BLaER1 treated with 17β-estradiol and CSF1 and Interleukin-3, amounts not matched to agents 10 nM and 100 nM (cell line): Measurements from ENCODE around the gene SDF2L1.
"Not testable (repeated sequence)": the region's sequence is repeated elsewhere in the genome, so short reads cannot be mapped to it uniquely, and the experiment has no call there.

ENCODE experiments used
- H3K27ac ChIP-seq, 11 experiments: shearing (Covaris generic); formaldehyde crosslinking; 2 replicates each; pipeline ENCODE4 v1.8.1; 2022
- H3K27me3 ChIP-seq, 11 experiments: shearing (Covaris generic); formaldehyde crosslinking; 2 replicates each; pipeline ENCODE4 v1.8.1; 2022
- H3K36me3 ChIP-seq, 11 experiments: shearing (Covaris generic); formaldehyde crosslinking; 2 replicates each; pipeline ENCODE4 v1.8.1; 2022
- H3K4me1 ChIP-seq, 10 experiments: shearing (Covaris generic); formaldehyde crosslinking; 2 replicates each; pipeline ENCODE4 v1.8.1; 2022
- H3K4me2 ChIP-seq, 11 experiments: shearing (Covaris generic); formaldehyde crosslinking; 2 replicates each; pipeline ENCODE4 v1.8.1; 2022
- H3K4me3 ChIP-seq, 10 experiments: shearing (Covaris generic); formaldehyde crosslinking; 2 replicates each; pipeline ENCODE4 v1.8.1; 2022
- H3K9ac ChIP-seq, 11 experiments: shearing (Covaris generic); formaldehyde crosslinking; 2 replicates each; pipeline ENCODE4 v1.8.1; 2022
- H3K9me3 ChIP-seq, 11 experiments: shearing (Covaris generic); formaldehyde crosslinking; replicated peaks in 1 of 11; 2 replicates each; pipeline ENCODE4 v1.8.1; 2022
- H4K20me1 ChIP-seq, 11 experiments: shearing (Covaris generic); formaldehyde crosslinking; 2 replicates each; pipeline ENCODE4 v1.8.1; 2022
- Cebpa-rat ChIP-seq, 11 experiments: shearing (Covaris generic); IDR thresholded peaks; 2 replicates each; pipeline ENCODE4 v1.8.1; 2022

The SDF2L1 gene

GRCh38 chr22:21673534-21674321 lies 31.6 kb downstream of the SDF2L1 start:
- Histone ChIP-seq H3K27me3 (no peaks in the 10 kb centered on the region), H3K9me3 (peaks cover 0 to 22% (median 12%) of the 10 kb centered on the region in 11 experiments; a peak in 17 of 22 replicates), H3K4me1 (peaks cover 12 to 30% (median 15%) of the 10 kb centered on the region in 10 experiments; a peak in 18 of 20 replicates), H4K20me1 (peaks cover 4 to 49% (median 35%) of the 10 kb centered on the region in 11 experiments; a peak in 18 of 22 replicates), H3K36me3 (peaks cover 72 to 97% (median 83%) of the 10 kb centered on the region in 11 experiments), H3K4me2 (no peak overlapping the region), H3K9ac (peak overlapping the region in 1 of 11 experiments; percentile 13; a peak in 1 of 22 replicates), H3K4me3 (no peak overlapping the region), H3K27ac (no peak overlapping the region; a peak in 1 of 22 replicates)
- no peak for TF ChIP-seq Cebpa-rat (IDR thresholded peaks at IDR 0.05)

GRCh38 chr22:21674638-21675245 lies 32.6 kb downstream of the SDF2L1 start:
- no peak for TF ChIP-seq Cebpa-rat (IDR thresholded peaks at IDR 0.05)
- Histone ChIP-seq H3K27ac (no peak overlapping the region), H3K4me1 (peaks cover 7 to 30% (median 13%) of the 10 kb centered on the region in 10 experiments; a peak in 17 of 20 replicates), H4K20me1 (peaks cover 4 to 47% (median 28%) of the 10 kb centered on the region in 11 experiments; a peak in 18 of 22 replicates), H3K9me3 (peaks cover 0 to 22% (median 12%) of the 10 kb centered on the region in 11 experiments; a peak in 17 of 22 replicates), H3K4me3 (no peak overlapping the region), H3K27me3 (no peaks in the 10 kb centered on the region), H3K36me3 (peaks cover 67 to 93% (median 75%) of the 10 kb centered on the region in 11 experiments), H3K4me2 (no peak overlapping the region), H3K9ac (no peak overlapping the region)

GRCh38 chr22:21677606-21678443 lies 35.7 kb downstream of the SDF2L1 start:
- Histone ChIP-seq H3K36me3 (peaks cover 58 to 91% (median 68%) of the 10 kb centered on the region in 11 experiments), H3K9me3 (peaks cover 0 to 22% (median 12%) of the 10 kb centered on the region in 11 experiments; a peak in 17 of 22 replicates), H3K4me1 (peaks cover 14 to 35% (median 27%) of the 10 kb centered on the region in 10 experiments), H3K27ac (no peak overlapping the region), H3K4me2 (no peak overlapping the region), H3K27me3 (no peaks in the 10 kb centered on the region), H3K9ac (no peak overlapping the region), H3K4me3 (no peak overlapping the region), H4K20me1 (peaks cover 0 to 53% (median 27%) of the 10 kb centered on the region in 11 experiments; a peak in 17 of 22 replicates)
- TF ChIP-seq Cebpa-rat (IDR thresholded peaks at IDR 0.05) = no peak

- Histone ChIP-seq H3K9me3 (peaks cover 0 to 22% (median 12%) of the 10 kb centered on the region in 11 experiments; a peak in 17 of 22 replicates), H3K36me3 (peaks cover 57 to 91% (median 68%) of the 10 kb centered on the region in 11 experiments), H4K20me1 (peaks cover 0 to 53% (median 22%) of the 10 kb centered on the region in 11 experiments; a peak in 16 of 22 replicates), H3K4me1 (peaks cover 14 to 34% (median 27%) of the 10 kb centered on the region in 10 experiments)
- not testable (repeated sequence) for H3K9ac ChIP-seq, H3K27ac ChIP-seq, H3K4me3 ChIP-seq, H3K4me2 ChIP-seq, H3K27me3 ChIP-seq
Measured at GRCh38 chr22:21678842-21679241, 36.7 kb downstream of the SDF2L1 start.

GRCh38 chr22:21679383-21679782 lies 37.3 kb downstream of the SDF2L1 start:
- no peak for TF ChIP-seq Cebpa-rat (IDR thresholded peaks at IDR 0.05)
- H3K4me2 ChIP-seq = no peak overlapping the region
- H3K36me3 ChIP-seq = peaks cover 56 to 91% (median 68%) of the 10 kb centered on the region in 11 experiments
- no peak overlapping the region for H3K27ac ChIP-seq
- no peaks in the 10 kb centered on the region for H3K27me3 ChIP-seq
- H3K9ac ChIP-seq = no peak overlapping the region
- H4K20me1 ChIP-seq = peaks cover 0 to 49% (median 19%) of the 10 kb centered on the region in 11 experiments; a peak in 15 of 22 replicates
- peaks cover 14 to 32% (median 26%) of the 10 kb centered on the region in 10 experiments for H3K4me1 ChIP-seq
- H3K9me3 ChIP-seq = peaks cover 0 to 22% (median 12%) of the 10 kb centered on the region in 11 experiments; a peak in 17 of 22 replicates
- no peak overlapping the region for H3K4me3 ChIP-seq

- no peak overlapping the region for H3K27ac ChIP-seq
- H3K9ac ChIP-seq = peak overlapping the region in 2 of 11 experiments; percentile 10 to 16; a peak in 1 of 22 replicates
- no peaks in the 10 kb centered on the region for H3K27me3 ChIP-seq
- H3K4me1 ChIP-seq = peaks cover 14 to 32% (median 26%) of the 10 kb centered on the region in 10 experiments
- TF ChIP-seq Cebpa-rat (IDR thresholded peaks at IDR 0.05) = no peak
- no peak overlapping the region for H3K4me3 ChIP-seq
- peaks cover 56 to 91% (median 68%) of the 10 kb centered on the region in 11 experiments for H3K36me3 ChIP-seq
- H4K20me1 ChIP-seq = peaks cover 0 to 63% (median 20%) of the 10 kb centered on the region in 11 experiments; a peak in 15 of 22 replicates
- peak overlapping the region in 8 of 11 experiments; percentile 23 to 73 (median 57); a peak in 8 of 22 replicates for H3K4me2 ChIP-seq
- peaks cover 0 to 14% (median 2%) of the 10 kb centered on the region in 11 experiments; a peak in 15 of 22 replicates for H3K9me3 ChIP-seq
Measured at GRCh38 chr22:21680830-21681565, 38.9 kb downstream of the SDF2L1 start.

GRCh38 chr22:21681566-21682370 lies 39.7 kb downstream of the SDF2L1 start:
- TF ChIP-seq Cebpa-rat (IDR thresholded peaks at IDR 0.05) = no peak
- H3K4me3 ChIP-seq = no peak overlapping the region; a peak in 1 of 20 replicates
- H3K27ac ChIP-seq = 0 out of 22 replicates have a peak overlapping the region, but pooled peaks of 2 of the 11 experiments have one; percentile 10 to 12
- peak overlapping the region; percentile 13 to 73 (median 54); a peak in 21 of 22 replicates for H3K4me2 ChIP-seq
- H3K36me3 ChIP-seq = peaks cover 58 to 93% (median 70%) of the 10 kb centered on the region in 11 experiments
- peak overlapping the region in 6 of 11 experiments; percentile 2 to 27 (median 15); a peak in 4 of 22 replicates for H3K9ac ChIP-seq
- peaks cover 14 to 39% (median 31%) of the 10 kb centered on the region in 10 experiments for H3K4me1 ChIP-seq
- peaks cover 0 to 9% (median 0%) of the 10 kb centered on the region in 11 experiments; a peak in 8 of 22 replicates for H3K9me3 ChIP-seq
- H3K27me3 ChIP-seq = no peaks in the 10 kb centered on the region
- H4K20me1 ChIP-seq = peaks cover 0 to 70% (median 20%) of the 10 kb centered on the region in 11 experiments; a peak in 15 of 22 replicates
